ENCODE results near the gene AP5M1. TPM values are rescaled to one million over a fixed set of nuclear protein-coding genes. Genes with fewer than 3 reads are reported as not detected.

AP5M1 gene
- polyA plus RNA-seq, 3 donors, result 50.4 to 55.3 (median 52.3) TPM

- DNase-seq, result no peak
These were observed 76.3 kb downstream of the AP5M1 start for GRCh38 chr14:57345106-57345505.

- no peak for DNase-seq
These were observed 78.0 kb downstream of the AP5M1 start for GRCh38 chr14:57346741-57347140.

Other genes with a start within 250 kb of the AP5M1 start
- 10 to 100 TPM; 55.0 to 62.9 (median 57.9) TPM for gene EXOC5, start 66 bp upstream of the AP5M1 start, polyA plus RNA-seq (ENCODE audit: insufficient read length in 3 of 3)
- gene NAA30, start 121.6 kb downstream of the AP5M1 start, polyA plus RNA-seq (ENCODE audit: insufficient read length in 3 of 3), result 10 to 100 TPM; 27.1 to 28.6 (median 28.0) TPM
- gene CCDC198, start 224.9 kb downstream of the AP5M1 start, polyA plus RNA-seq (ENCODE audit: insufficient read length in 3 of 3), result 100 to 1,000 TPM; 186 to 595 (median 392) TPM

All from renal pelvis (tissue), 4 donors.